MG63 (cell line): ENCODE measurements around the gene CD82. TPM values are rescaled to one million over a fixed set of nuclear protein-coding genes. Genes with fewer than 3 reads are reported as not detected.

Source experiments
- DNase-seq: peaks from one replicate; pipeline ENCODE4 v3.0.0-alpha.2; 2020
- H3K27me3 ChIP-seq: fragments of 250-450 bp; sonication (Bioruptor Pico); 2 replicates; pipeline ENCODE4 v1.5.1; 2020; ENCODE audit warnings: mild to moderate bottlenecking, moderate library complexity
- H3K36me3 ChIP-seq: fragments of 250-450 bp; sonication (Bioruptor Pico); 2 replicates; pipeline ENCODE4 v1.5.1; 2020; ENCODE audit warnings: mild to moderate bottlenecking, moderate library complexity
- H3K4me3 ChIP-seq: fragments of 250-450 bp; sonication (Bioruptor Pico); 2 replicates; pipeline ENCODE4 v1.5.1; 2020; ENCODE audit warnings: mild to moderate bottlenecking, moderate library complexity
- H3K9me3 ChIP-seq: fragments of 250-450 bp; sonication (Bioruptor Pico); 2 replicates; pipeline ENCODE4 v1.5.1; 2020; ENCODE audit warnings: mild to moderate bottlenecking, moderate library complexity
- total RNA-seq: library from RNA; depleted of rRNA; stranded (reverse); fragments of >200 nt; shearing (Covaris generic); gene quantifications from 2 replicates; pipeline ENCODE4 v1.2.3, GENCODE V29; 2014; ENCODE audit warnings: low replicate concordance; rRNA removed

The CD82 gene, protein sequence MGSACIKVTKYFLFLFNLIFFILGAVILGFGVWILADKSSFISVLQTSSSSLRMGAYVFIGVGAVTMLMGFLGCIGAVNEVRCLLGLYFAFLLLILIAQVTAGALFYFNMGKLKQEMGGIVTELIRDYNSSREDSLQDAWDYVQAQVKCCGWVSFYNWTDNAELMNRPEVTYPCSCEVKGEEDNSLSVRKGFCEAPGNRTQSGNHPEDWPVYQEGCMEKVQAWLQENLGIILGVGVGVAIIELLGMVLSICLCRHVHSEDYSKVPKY
- 34.5 and 61.3 TPM in 2 replicates for total RNA-seq

DNA sequence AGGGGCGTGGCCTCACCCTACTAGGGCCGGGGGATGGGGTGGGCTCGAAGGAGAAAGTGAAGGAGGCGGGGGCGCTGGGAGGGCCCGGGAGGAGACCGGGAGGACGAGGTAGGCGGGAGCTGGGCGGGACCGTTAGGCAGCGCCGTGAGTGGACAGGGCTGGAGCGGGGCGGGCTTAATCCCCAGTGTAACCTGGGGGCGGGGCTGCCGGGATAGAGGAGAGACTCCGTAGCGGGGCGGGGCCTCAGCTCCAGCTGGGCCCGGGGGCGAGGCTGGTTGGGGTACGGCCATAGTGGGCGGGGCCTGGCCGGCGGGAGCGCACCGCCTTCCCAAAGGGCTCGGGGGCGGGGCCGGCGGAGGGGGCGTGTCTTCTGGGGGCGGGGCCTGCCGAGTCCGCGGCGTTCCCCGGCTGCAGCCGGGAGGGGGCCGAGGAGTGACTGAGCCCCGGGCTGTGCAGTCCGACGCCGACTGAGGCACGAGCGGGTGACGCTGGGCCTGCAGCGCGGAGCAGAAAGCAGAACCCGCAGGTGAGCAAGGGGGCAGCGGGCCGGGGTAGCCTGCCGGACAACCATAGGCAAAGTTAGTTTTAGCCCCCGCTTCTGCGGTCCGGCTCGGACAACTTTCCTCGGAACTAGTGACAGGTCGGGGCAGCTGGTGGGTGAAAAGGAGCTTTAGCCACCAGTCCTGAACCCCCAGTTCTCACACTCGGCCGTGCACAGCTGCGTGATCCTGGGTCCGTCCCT is at the start of gene CD82:
Gene CD82, plus strand, starts transcription at position 453 of the 742 bp plus-strand sequence. CDS start 29,000 bp downstream, outside the sequence.
- peak; percentile 100 for DNase-seq
- H3K27me3 ChIP-seq = no peaks in the 10 kb centered on the region
- no peaks in the 10 kb centered on the region; the same call in 1 of the 2 replicates for H3K36me3 ChIP-seq
- peak within 1 kb of the TSS; percentile 56 for H3K4me3 ChIP-seq
- H3K9me3 ChIP-seq = no peaks in the 10 kb centered on the region

DNA sequence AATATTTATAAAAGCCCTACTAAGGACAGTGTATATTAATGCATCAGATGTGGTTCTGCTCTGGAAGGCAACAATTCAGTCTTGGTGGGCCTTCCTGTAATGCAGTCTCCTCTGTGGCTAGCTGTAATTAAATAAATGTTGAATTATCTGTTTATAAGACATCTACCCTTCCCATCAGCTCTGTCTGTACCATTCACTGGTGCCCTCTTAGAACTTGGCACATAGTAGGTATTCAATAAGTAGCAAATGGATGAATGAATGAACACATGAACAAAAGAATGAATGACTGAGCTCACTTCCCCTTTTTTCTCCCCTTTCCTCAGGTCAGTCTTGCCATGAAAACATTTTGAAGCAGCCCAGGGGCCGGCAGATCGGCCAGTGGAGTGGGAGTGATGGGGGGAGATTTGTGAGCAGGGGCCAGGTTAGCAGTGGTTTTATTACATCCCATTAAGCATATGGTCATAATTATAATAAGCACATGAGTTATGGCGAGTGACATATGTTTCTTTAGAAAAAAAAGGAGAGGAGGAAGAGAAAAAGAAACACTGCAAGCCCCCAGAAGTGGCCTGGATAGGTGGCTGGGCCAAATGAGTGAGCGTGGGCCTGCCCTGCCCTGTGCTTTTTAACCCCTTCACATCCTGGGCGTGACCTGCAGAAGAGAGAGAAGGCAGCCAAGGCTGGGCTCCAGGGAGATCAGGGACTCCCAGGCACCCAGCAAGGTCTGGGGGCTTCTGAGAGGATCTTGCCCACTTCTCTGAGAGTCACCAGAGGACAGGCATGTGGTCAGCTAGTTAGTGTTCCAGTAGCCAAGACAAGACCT is 48.6 kb upstream of the CD82 start:
- H3K36me3 ChIP-seq = no peaks in the 10 kb centered on the region
- no peak overlapping the region for H3K4me3 ChIP-seq
- no peaks in the 10 kb centered on the region for H3K27me3 ChIP-seq
- H3K9me3 ChIP-seq = no peaks in the 10 kb centered on the region
- no peak for DNase-seq

DNA sequence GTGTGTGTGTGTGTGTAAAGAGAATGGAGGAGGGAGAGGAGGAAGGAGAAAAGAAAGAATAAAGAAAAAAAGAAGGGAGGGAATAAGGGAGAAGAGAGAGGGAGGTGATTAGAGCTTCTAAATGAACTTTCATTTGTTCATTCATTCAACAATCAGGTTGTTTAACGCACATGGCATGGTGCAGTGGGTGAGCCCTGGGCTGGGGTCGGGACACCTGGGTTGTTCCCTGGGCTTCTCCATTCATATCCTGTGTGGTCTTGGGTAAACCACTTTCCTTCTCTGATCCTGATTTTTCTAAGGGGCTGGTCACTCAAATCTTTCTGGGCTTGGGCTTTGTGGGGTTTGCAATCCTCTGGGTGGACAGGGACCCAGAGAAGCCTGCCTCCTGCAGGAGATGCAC is 47.9 kb upstream of the CD82 start:
- Histone ChIP-seq H3K27me3 (no peaks in the 10 kb centered on the region), H3K4me3 (no peak overlapping the region), H3K9me3 (no peaks in the 10 kb centered on the region), H3K36me3 (no peaks in the 10 kb centered on the region)
- no peak for DNase-seq

DNA sequence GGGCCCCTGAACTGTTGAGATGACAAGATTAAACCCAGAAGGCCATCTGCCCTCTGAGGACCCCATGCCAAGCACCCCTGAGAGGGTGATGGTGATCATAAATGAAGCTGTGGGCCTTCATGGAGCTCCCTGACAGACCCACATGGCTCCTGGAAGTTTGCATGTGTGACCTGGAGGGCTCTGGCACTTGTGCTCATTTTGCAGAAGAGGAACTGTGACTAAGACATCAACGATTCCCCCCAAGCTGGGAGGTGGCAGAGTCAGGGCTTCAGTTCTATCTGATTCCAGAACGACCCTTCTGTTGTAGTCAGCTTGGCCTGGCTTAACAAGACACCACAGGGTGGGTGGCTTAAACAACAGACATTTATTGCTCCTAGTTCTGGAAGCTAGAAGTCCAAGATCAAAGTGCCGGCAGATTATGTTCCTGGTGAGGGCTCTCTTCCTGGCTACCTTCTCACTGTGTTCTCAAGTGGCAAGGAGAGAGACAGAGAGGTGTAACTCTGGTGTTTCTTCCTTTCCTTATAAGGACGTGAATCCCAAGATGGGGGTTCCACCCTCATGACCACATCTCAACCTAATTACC is 46.4 kb upstream of the CD82 start:
- DNase-seq = no peak
- Histone ChIP-seq H3K36me3 (no peaks in the 10 kb centered on the region), H3K27me3 (no peaks in the 10 kb centered on the region)

DNA sequence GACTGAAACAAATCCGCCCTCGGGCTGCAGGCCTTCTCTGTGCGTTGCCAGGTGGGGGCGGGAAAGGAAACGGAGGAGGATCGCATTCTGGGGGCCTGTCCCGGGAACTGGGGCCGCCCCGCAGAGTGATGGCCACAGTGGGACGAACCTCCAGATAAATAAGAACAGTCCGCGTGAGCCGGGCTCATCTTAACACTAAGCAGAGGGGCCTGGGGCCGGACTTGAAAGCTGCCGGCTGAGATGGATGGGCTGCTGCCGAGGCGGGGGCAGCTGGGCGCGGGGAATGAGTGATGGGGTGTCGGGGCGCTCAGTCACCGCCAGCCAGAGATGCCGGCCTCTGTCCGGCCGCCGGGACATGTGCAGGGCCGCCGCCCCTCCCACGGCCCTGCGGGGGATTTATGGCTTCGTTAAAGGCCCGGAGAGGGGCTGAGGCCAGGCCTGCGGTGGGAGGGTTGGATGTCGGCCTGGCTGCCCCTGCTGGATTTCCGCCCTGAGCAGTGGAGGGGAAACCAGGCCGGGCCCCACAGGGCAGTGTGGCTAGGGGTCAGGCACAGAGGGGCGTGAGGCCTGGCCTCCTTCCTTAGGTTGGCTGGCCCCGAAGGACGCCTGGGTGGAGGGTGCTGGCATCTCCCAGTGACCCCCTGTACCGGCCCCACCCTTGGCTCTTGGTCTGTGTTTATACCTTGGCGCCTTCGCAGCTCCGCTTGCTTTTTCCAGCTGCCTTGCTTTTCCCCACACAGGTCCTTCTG is 45.3 kb upstream of the CD82 start:
- Histone ChIP-seq H3K36me3 (no peaks in the 10 kb centered on the region), H3K4me3 (no peak overlapping the region), H3K27me3 (no peaks in the 10 kb centered on the region), H3K9me3 (no peaks in the 10 kb centered on the region)
- no peak for DNase-seq

More for the DNA sequence above, 46.4 kb upstream of the CD82 start:
- Histone ChIP-seq H3K4me3 (no peak overlapping the region), H3K9me3 (no peaks in the 10 kb centered on the region)

DNA sequence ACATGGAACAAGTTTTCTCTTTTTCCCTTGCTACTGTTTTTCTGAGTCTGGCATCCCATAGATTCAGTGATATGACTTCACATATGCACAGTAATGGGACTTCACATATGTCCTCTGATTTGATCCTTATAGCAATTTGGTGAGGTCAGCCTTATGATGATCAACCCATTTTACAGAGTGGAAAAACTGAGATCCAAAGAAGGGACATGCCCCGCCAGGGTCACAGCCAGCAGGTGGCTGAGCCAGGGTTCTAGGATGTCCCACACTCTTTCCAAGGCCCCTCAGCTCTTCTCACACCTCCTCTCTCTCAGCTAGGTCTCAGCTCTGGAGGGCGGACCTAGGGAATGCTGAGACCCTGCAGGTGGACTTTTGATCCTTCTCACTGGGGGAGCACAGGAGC is 44.3 kb upstream of the CD82 start:
- no peak for DNase-seq
- no peaks in the 10 kb centered on the region for H3K9me3 ChIP-seq
- no peak overlapping the region for H3K4me3 ChIP-seq
- H3K36me3 ChIP-seq = no peaks in the 10 kb centered on the region
- H3K27me3 ChIP-seq = no peaks in the 10 kb centered on the region

DNA sequence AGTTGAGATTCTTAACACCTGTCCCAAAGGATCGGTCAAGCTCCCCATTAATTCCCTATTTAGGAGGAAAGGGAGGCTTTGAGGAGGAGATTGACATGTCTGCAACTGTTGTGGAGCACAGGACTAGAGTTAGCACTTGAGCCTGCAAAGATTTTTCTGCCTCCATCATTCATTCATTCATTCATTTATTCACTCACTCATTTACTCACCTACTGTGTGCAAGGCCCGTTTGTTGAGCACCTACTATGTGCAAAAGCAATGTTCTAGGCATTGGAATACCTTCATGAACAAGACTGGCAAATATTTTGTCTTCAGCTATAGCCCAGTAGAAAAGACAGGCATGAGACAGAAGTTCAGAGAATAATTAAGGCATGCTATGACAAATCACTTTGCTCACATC is 43.2 kb upstream of the CD82 start:
- Histone ChIP-seq H3K9me3 (no peaks in the 10 kb centered on the region), H3K27me3 (no peaks in the 10 kb centered on the region), H3K36me3 (no peaks in the 10 kb centered on the region), H3K4me3 (no peak overlapping the region)
- DNase-seq = no peak

DNA sequence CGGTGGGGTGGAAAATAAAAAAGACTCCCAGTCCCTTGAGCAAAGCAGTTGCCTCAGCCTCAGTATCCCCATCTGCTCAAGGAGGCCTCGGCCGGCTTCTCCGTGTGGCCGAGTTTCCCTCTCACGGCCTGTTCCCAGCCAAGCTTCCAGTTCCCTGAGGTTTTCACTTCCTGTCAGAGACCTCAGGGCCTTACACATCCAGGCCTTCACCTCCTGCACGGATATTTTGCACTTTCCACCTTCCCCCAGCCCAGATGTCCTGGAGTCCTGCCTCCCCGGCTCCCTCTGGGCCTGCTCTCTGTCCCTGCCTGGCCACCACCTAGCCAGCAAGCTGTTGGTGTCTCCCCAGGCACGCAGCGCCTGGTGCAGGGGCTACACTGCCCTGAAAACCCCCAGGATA is 41.1 kb upstream of the CD82 start:
- Histone ChIP-seq H3K36me3 (no peaks in the 10 kb centered on the region), H3K4me3 (no peak overlapping the region), H3K9me3 (no peaks in the 10 kb centered on the region), H3K27me3 (no peaks in the 10 kb centered on the region)
- DNase-seq = no peak

DNA sequence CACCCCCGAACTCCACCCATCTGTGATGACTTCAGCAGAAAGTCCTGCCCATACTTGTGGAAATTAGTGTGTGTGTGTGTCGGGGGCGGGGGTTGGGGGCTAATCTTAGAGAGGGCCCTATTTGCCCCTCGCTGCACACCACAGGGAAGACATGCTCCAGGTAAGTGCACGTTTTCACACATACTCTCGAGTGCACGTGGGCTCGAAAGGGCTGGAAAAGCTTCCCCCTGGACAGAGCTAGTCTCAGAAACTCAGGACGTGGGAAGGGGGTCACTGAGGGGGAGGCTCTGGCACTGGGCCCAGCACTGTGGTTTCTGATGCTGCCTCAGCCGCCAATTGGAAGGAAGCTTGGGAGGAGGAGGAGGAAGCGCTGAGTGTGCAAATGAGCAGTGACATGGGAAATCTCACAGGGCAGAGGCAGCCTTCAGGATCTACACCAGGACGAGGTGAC is 40.7 kb upstream of the CD82 start:
- no peaks in the 10 kb centered on the region for H3K36me3 ChIP-seq
- no peaks in the 10 kb centered on the region for H3K27me3 ChIP-seq
- H3K4me3 ChIP-seq = no peak overlapping the region
- no peaks in the 10 kb centered on the region for H3K9me3 ChIP-seq
- DNase-seq = no peak

DNA sequence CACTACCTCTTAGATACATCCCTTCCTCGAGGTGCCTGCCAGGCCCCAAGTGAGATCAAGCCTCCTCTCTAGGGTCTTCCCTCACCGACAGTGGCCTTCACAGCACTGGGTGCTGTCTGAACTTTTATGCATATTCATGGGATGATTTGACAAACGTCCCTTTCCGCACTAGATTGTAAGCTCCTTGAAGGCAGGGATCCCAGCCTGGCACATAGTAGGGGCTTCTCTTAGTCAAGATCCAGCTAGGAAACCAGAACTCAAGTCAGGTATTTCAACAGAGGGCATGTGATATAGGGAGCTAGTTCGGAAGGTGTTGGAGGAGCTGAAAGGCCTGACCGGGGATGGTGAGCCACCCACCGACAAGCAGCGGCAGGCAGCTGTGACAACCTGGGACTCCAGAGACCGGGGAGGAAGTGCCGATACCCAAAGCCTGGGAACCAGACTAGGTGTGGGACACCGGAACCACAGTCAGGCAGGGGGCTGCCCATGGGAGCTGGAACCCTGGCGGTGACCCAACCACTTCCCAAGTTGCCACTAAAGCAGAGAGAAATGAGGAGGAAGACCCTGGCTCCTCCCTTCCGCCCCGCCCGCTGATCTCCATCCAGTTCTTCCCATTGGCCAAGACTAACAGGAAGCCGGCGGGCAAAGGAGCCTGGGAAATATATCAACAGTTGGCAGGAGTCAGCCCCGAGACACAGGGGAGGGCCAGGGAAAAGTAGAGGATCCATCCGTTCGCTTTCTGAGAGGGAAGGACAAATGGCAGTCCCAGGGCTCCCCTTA is 39.8 kb upstream of the CD82 start:
- H3K4me3 ChIP-seq = no peak overlapping the region
- H3K27me3 ChIP-seq = no peaks in the 10 kb centered on the region
- no peak for DNase-seq
- no peaks in the 10 kb centered on the region for H3K36me3 ChIP-seq
- H3K9me3 ChIP-seq = no peaks in the 10 kb centered on the region

DNA sequence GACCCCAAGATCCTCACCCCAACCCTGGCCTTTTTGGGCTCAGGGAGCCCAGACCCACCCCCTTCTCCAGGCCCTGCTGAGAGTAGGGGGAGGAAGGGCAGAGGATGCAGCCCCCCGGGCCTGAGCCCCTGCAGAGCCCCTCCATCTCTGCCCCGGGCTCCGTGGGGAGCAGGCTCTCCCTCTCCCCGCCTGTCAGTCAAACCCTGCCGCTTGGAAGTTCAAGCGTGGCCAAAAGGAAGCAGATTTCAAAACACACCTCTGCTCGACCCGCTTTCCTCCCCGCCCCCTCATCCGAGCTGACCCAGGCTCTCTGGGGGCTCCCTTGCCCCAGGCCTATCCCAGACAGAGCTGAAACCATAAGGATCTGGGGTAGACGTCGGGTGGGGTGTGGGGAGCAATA is 39.0 kb upstream of the CD82 start:
- H3K36me3 ChIP-seq = no peaks in the 10 kb centered on the region
- DNase-seq = no peak

DNA sequence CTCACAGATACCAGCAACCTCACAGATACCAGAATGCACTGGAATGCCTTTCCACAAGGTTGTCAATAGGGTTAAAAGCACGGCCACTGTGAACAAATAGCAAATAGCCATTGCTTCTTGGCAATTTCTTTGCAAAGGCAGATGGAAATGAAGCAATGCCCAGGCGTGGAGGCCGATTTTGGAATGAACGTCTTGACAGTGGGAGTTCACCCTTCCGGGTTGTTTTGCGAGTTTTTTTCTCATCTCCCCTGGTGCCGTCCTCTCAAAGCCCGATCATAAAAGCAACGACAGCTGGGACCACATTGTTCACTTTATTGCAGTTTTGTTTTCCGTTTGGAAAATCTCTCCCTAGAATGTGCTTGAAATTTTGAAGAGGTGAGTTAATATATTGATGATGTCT is 38.0 kb upstream of the CD82 start:
- Histone ChIP-seq H3K9me3 (no peaks in the 10 kb centered on the region), H3K36me3 (no peaks in the 10 kb centered on the region), H3K27me3 (no peaks in the 10 kb centered on the region), H3K4me3 (no peak overlapping the region)
- no peak for DNase-seq

More for the DNA sequence above, 39.0 kb upstream of the CD82 start:
- H3K27me3 ChIP-seq = no peaks in the 10 kb centered on the region
- no peaks in the 10 kb centered on the region for H3K9me3 ChIP-seq
- no peak overlapping the region for H3K4me3 ChIP-seq

DNA sequence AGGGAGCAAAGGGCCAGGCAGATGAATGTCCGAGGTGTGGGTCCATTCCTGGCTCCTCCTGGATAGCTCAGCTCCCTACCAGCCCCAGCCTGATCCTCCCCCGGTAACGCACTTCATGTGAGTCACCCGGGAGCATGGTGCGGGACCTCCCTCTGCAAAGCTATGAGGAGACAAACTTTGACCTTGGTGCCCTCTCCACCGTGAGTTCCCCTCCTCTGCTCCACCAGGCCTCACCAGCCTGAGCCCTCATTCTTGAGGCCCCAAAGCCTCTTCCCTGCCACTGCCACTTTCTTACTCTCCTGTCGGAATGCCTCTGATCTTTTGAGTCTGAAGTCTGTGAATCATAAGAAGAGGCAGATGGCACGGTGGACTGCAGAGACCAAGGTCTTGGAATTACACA is 37.4 kb upstream of the CD82 start:
- H3K9me3 ChIP-seq = no peaks in the 10 kb centered on the region

DNA sequence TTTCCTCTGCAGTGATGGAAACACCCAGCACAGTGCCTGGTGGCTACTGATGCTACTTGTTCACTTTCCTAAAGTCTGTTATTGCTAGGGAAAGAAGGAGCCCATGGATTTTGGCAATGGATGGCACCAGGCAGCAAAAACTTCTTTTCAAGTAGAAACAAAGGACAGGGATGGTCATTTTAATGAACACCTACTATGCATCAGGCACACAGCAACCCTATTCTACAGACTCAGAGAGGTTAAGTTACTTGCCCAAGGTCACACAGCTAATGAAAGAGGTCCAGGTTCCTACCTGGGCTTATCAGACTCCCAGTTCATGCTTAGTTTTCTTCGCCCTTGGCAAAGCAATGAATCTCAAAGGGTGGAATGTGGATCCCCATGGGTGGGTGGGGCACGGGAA is 36.9 kb upstream of the CD82 start:
- H3K36me3 ChIP-seq = no peaks in the 10 kb centered on the region
- no peaks in the 10 kb centered on the region for H3K27me3 ChIP-seq
- H3K9me3 ChIP-seq = no peaks in the 10 kb centered on the region
- H3K4me3 ChIP-seq = no peak overlapping the region
- no peak for DNase-seq

More for the DNA sequence above, 37.4 kb upstream of the CD82 start:
- no peak overlapping the region for H3K4me3 ChIP-seq
- H3K36me3 ChIP-seq = no peaks in the 10 kb centered on the region
- no peaks in the 10 kb centered on the region for H3K27me3 ChIP-seq
- no peak for DNase-seq

DNA sequence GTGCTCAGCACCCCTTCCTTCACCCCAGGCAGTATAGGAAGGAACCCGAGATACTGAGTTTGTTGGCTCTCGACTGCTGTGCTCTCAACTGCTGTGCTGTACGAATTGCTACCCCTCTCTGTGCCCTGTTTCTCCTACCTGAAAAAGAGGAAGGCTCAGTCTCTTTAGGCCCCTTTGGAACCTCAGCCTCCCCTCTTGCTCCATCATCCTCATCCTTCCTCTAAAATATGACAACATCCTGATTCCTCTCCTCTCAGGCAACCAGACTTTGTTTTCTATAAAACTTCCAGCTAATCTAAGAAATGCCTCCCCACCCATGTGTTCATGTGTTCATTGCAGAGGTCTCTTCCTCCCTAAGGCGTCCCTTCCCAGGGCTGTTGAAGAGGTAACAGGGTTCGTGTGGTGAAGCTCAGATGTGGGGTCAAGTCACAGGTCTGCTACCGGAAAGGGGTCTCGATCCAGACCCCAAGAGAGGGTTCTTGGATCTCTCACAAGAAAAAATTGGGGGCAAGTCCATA is 35.5 kb upstream of the CD82 start:
- no peaks in the 10 kb centered on the region for H3K9me3 ChIP-seq
- no peaks in the 10 kb centered on the region for H3K27me3 ChIP-seq
- no peaks in the 10 kb centered on the region for H3K36me3 ChIP-seq
- DNase-seq = no peak
- H3K4me3 ChIP-seq = no peak overlapping the region
